Measurements from ENCODE around the gene C19orf81. TPM values are rescaled to one million over a fixed set of nuclear protein-coding genes. Genes with fewer than 3 reads are reported as not detected.

Gene C19orf81
- total RNA-seq, 1 experiment from 2014 or later: 14.5 TPM

- ChIA-PET CTCF (interaction anchor here (0.6 kb wide), 1 partner anchor 14 kb away, joined by 3 read pairs; no protein-coding TSS in a partner anchor), POLR2A (no interaction called here), RAD21 (ENCODE audit: low non-redundant PET in 1 of 2, low total read pairs in 2 of 2, uncharacterized antibody in 2 of 2, unreplicated experiment in 2 of 2) (no interaction called here)
- ATAC-seq: peak; percentile 67
- Histone ChIP-seq H3K79me2 (ENCODE audit: insufficient read depth, low read length) (no peaks in the 10 kb centered on the region), H2AFZ (ENCODE audit: low read depth, low read length, poor library complexity, severe bottlenecking) (no peak overlapping the region), H3K9ac (ENCODE audit: low read length) (no peak overlapping the region), H3K4me1 (ENCODE audit: control insufficient read depth in 1 of 2, insufficient read depth in 2 of 2, low read length in 2 of 2) (no peaks in the 10 kb centered on the region), H3K4me2 (ENCODE audit: low read length) (no peak overlapping the region), H3K36me3 (ENCODE audit: control insufficient read depth in 1 of 2, insufficient read depth in 2 of 2, low read length in 2 of 2) (no peaks in the 10 kb centered on the region), H3K4me3 (replicated peaks in 1 of 2; ENCODE audit: low read depth in 1 of 2, low read length in 2 of 2) (no peak overlapping the region), H4K20me1 (ENCODE audit: insufficient read depth) (no peaks in the 10 kb centered on the region), H3K9me3 (ENCODE audit: control insufficient read depth in 1 of 2, insufficient read depth in 1 of 2, low read depth in 1 of 2, low read length in 2 of 2) (no peaks in the 10 kb centered on the region), H3K27ac (ENCODE audit: low read depth, low read length) (no peak overlapping the region), H3K27me3 (ENCODE audit: insufficient read depth, low read length) (peaks cover 32% of the 10 kb centered on the region; the same call in 1 of the 2 replicates), H3K9me2 (ENCODE audit: insufficient read depth) (no peaks in the 10 kb centered on the region)
- TF ChIP-seq, protein P1, sequence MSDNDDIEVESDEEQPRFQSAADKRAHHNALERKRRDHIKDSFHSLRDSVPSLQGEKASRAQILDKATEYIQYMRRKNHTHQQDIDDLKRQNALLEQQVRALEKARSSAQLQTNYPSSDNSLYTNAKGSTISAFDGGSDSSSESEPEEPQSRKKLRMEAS (IDR thresholded peaks at IDR 0.05): no peak
- no peak for TF ChIP-seq RAD21 (IDR thresholded peaks at IDR 0.05; ENCODE audit: low read depth)
- TF ChIP-seq, protein P2, sequence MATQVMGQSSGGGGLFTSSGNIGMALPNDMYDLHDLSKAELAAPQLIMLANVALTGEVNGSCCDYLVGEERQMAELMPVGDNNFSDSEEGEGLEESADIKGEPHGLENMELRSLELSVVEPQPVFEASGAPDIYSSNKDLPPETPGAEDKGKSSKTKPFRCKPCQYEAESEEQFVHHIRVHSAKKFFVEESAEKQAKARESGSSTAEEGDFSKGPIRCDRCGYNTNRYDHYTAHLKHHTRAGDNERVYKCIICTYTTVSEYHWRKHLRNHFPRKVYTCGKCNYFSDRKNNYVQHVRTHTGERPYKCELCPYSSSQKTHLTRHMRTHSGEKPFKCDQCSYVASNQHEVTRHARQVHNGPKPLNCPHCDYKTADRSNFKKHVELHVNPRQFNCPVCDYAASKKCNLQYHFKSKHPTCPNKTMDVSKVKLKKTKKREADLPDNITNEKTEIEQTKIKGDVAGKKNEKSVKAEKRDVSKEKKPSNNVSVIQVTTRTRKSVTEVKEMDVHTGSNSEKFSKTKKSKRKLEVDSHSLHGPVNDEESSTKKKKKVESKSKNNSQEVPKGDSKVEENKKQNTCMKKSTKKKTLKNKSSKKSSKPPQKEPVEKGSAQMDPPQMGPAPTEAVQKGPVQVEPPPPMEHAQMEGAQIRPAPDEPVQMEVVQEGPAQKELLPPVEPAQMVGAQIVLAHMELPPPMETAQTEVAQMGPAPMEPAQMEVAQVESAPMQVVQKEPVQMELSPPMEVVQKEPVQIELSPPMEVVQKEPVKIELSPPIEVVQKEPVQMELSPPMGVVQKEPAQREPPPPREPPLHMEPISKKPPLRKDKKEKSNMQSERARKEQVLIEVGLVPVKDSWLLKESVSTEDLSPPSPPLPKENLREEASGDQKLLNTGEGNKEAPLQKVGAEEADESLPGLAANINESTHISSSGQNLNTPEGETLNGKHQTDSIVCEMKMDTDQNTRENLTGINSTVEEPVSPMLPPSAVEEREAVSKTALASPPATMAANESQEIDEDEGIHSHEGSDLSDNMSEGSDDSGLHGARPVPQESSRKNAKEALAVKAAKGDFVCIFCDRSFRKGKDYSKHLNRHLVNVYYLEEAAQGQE (IDR thresholded peaks at IDR 0.05; ENCODE audit: low read depth): peak; percentile 68
- no TSS peak for BruUV-seq (replicated peaks)
- no peak for DNase-seq (ENCODE audit: low read depth, low spot score)
- intact Hi-C loops (cut with micrococcal nuclease): no loop called here
These were observed 46.2 kb downstream of the C19orf81 start for GRCh38 chr19:50695251-50696093.

DNA sequence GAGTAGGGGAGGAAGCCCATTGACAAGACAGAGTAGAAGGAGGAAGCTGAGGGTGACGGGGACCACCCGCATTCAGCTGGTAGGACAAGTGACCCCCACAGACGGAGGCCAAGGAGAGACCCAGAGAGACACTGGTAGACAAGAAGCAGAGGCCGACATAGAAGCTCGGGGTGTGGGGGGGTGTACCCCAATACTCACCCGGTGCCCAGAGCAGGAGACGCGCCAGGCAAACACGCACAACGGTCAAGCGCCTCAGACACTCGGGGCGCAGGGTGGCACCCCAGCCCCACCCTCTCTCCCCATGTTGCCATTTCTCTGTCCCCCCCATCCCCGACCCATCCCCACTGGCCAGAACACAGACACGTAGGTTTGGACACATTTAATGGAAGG, 46.8 kb downstream of the C19orf81 start:
- Histone ChIP-seq H3K9me3 (ENCODE audit: control insufficient read depth in 1 of 2, insufficient read depth in 1 of 2, low read depth in 1 of 2, low read length in 2 of 2) (no peaks in the 10 kb centered on the region), H3K36me3 (ENCODE audit: control insufficient read depth in 1 of 2, insufficient read depth in 2 of 2, low read length in 2 of 2) (no peaks in the 10 kb centered on the region), H3K4me3 (replicated peaks in 1 of 2; ENCODE audit: low read depth in 1 of 2, low read length in 2 of 2) (no peak overlapping the region), H3K4me2 (ENCODE audit: low read length) (no peak overlapping the region), H3K4me1 (ENCODE audit: control insufficient read depth in 1 of 2, insufficient read depth in 2 of 2, low read length in 2 of 2) (no peaks in the 10 kb centered on the region), H3K79me2 (ENCODE audit: insufficient read depth, low read length) (no peaks in the 10 kb centered on the region), H3K27me3 (ENCODE audit: insufficient read depth, low read length) (peaks cover 32% of the 10 kb centered on the region; the same call in 1 of the 2 replicates), H3K9me2 (ENCODE audit: insufficient read depth) (no peaks in the 10 kb centered on the region), H3K9ac (ENCODE audit: low read length) (no peak overlapping the region), H3K27ac (ENCODE audit: low read depth, low read length) (no peak overlapping the region), H4K20me1 (ENCODE audit: insufficient read depth) (no peaks in the 10 kb centered on the region), H2AFZ (ENCODE audit: low read depth, low read length, poor library complexity, severe bottlenecking) (no peak overlapping the region)
- POLR2A ChIA-PET: no interaction called here
- CTCF ChIA-PET: no interaction called here
- ATAC-seq: no peak
- DNase-seq (ENCODE audit: low read depth, low spot score): no peak
- BruUV-seq (replicated peaks): no TSS peak
- RAD21 ChIA-PET (ENCODE audit: low non-redundant PET in 1 of 2, low total read pairs in 2 of 2, uncharacterized antibody in 2 of 2, unreplicated experiment in 2 of 2): no interaction called here
- no peak for TF ChIP-seq ELF1 (IDR thresholded peaks at IDR 0.05; ENCODE audit: borderline replicate concordance, low read depth)
- no peak for TF ChIP-seq TCF7L2 (IDR thresholded peaks at IDR 0.05; ENCODE audit: borderline replicate concordance, extremely low read depth, insufficient read depth, insufficient read length)
- intact Hi-C loops (cut with micrococcal nuclease): no loop called here

All from HCT116 (cell line).